OCI-LY7 (cell line): ENCODE data around the gene GATAD2A.

Source experiments
- EZH2phosphoT487 ChIP-seq: fragments of 200-600 bp; sonication (generic); IDR thresholded peaks from 2 replicates; pipeline ENCODE4 v1.6.1; 2018; ENCODE audit warnings: low read depth, borderline replicate concordance, mild to moderate bottlenecking, mixed run types, antibody characterized with exemption, low read length, moderate library complexity, mixed read lengths
- TF ChIP-seq, protein P1 (sequence below): fragments of 200-600 bp; sonication (generic); conservative IDR thresholded peaks from 2 replicates; pipeline ENCODE4 v1.5.1; 2014; ENCODE audit warnings: mild to moderate bottlenecking, antibody characterized with exemption, low read length, moderate library complexity, mixed read lengths

GRCh38 chr19:19423322-19423721 is 17.8 kb downstream of the GATAD2A start:
- TF ChIP-seq, protein P1, sequence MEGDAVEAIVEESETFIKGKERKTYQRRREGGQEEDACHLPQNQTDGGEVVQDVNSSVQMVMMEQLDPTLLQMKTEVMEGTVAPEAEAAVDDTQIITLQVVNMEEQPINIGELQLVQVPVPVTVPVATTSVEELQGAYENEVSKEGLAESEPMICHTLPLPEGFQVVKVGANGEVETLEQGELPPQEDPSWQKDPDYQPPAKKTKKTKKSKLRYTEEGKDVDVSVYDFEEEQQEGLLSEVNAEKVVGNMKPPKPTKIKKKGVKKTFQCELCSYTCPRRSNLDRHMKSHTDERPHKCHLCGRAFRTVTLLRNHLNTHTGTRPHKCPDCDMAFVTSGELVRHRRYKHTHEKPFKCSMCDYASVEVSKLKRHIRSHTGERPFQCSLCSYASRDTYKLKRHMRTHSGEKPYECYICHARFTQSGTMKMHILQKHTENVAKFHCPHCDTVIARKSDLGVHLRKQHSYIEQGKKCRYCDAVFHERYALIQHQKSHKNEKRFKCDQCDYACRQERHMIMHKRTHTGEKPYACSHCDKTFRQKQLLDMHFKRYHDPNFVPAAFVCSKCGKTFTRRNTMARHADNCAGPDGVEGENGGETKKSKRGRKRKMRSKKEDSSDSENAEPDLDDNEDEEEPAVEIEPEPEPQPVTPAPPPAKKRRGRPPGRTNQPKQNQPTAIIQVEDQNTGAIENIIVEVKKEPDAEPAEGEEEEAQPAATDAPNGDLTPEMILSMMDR: no peak
- TF ChIP-seq EZH2phosphoT487: no peak
